SJSA1 (cell line): ENCODE measurements around the gene APOOL. TPM values are rescaled to one million over a fixed set of nuclear protein-coding genes. Genes with fewer than 3 reads are reported as not detected.
"Not testable (repeated sequence)": the region's sequence is repeated elsewhere in the genome, so short reads cannot be mapped to it uniquely, and the experiment has no call there.

Experiments used
- DNase-seq, 2 experiments: peaks; one replicate each; pipeline ENCODE4 v3.0.0-alpha.2; 2015 to 2020; ENCODE audit warnings: low spot score in 2 of 2, low read depth in 1 of 2
- H3K27ac ChIP-seq: fragments of 250-450 bp; sonication (Bioruptor Pico); 2 replicates; pipeline ENCODE4 v1.5.1; 2020; ENCODE audit warnings: mild to moderate bottlenecking, moderate library complexity
- H3K27me3 ChIP-seq: fragments of 250-450 bp; sonication (Bioruptor Pico); replicated peaks from 2 replicates; pipeline ENCODE4 v1.5.1; 2020; ENCODE audit warnings: mild to moderate bottlenecking, moderate library complexity
- H3K36me3 ChIP-seq: fragments of 250-450 bp; sonication (Bioruptor Pico); 2 replicates; pipeline ENCODE4 v1.5.1; 2020; ENCODE audit warnings: mild to moderate bottlenecking
- H3K4me1 ChIP-seq: fragments of 250-450 bp; sonication (Bioruptor Pico); replicated peaks from 2 replicates; pipeline ENCODE4 v1.6.1; 2021; ENCODE audit warnings: mild to moderate bottlenecking
- H3K4me3 ChIP-seq: fragments of 250-450 bp; sonication (Bioruptor Pico); 2 replicates; pipeline ENCODE4 v1.5.1; 2020; ENCODE audit warnings: mild to moderate bottlenecking
- H3K9me3 ChIP-seq: fragments of 250-450 bp; sonication (Bioruptor Pico); replicated peaks from 2 replicates; pipeline ENCODE4 v1.5.1; 2020; ENCODE audit warnings: mild to moderate bottlenecking
- total RNA-seq: library from RNA; depleted of rRNA; stranded (reverse); fragments of >200 nt; shearing (Covaris generic); gene quantifications from 2 replicates; pipeline ENCODE4 v1.2.3, GENCODE V29; 2014; rRNA removed

Gene APOOL
- 13.1 and 16.5 TPM in 2 replicates for total RNA-seq

GRCh38 chrX:85003655-85004244 is at the start of gene APOOL:
APOOL (plus strand) TSS chrX:85003877; CDS start chrX:85003913, 36 bp downstream.
- Histone ChIP-seq H3K36me3 (no peaks in the 10 kb centered on the region), H3K4me1 (no peaks in the 10 kb centered on the region), H3K27ac (no peak within 1 kb of the TSS)

DNA sequence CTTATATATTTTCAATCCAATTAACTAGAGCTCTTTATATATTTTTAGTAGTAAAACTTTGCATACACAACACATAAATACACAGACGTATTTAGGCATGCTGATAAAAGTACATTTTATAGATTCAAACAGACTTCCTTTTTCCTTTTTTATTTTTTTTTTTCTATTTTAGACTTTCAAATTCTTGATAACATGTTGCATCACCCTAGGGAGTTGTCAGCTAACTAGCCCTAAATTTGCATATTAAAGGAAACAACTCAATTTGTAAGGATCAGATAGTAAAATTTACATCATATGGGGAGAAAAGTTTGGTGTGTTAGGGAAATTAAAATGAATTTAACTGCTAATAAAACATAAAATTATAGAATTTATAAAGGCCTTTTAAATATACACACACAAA is 47.4 kb upstream of the APOOL start:
- Histone ChIP-seq H3K9me3 (no peaks in the 10 kb centered on the region), H3K27me3 (no peaks in the 10 kb centered on the region), H3K4me3 (no peak overlapping the region), H3K4me1 (no peaks in the 10 kb centered on the region), H3K27ac (no peak overlapping the region), H3K36me3 (no peaks in the 10 kb centered on the region)
- no peak for DNase-seq

More at GRCh38 chrX:85003655-85004244, at the start of gene APOOL:
- Histone ChIP-seq H3K9me3 (no peaks in the 10 kb centered on the region), H3K4me3 (peak within 1 kb of the TSS; percentile 52), H3K27me3 (no peaks in the 10 kb centered on the region)
- DNase-seq = peak; percentile 71 to 86

- Histone ChIP-seq H3K27ac (no peak overlapping the region), H3K4me1 (no peaks in the 10 kb centered on the region), H3K27me3 (no peaks in the 10 kb centered on the region), H3K4me3 (no peak overlapping the region), H3K36me3 (no peaks in the 10 kb centered on the region), H3K9me3 (no peaks in the 10 kb centered on the region)
- no peak for DNase-seq
Measured at GRCh38 chrX:84974803-84975202, 28.9 kb upstream of the APOOL start.

GRCh38 chrX:84991739-84992138 is 11.9 kb upstream of the APOOL start:
- not testable (repeated sequence) for DNase-seq, H3K27ac ChIP-seq, H3K36me3 ChIP-seq, H3K27me3 ChIP-seq, H3K9me3 ChIP-seq, H3K4me1 ChIP-seq, H3K4me3 ChIP-seq

- Histone ChIP-seq H3K4me1 (no peaks in the 10 kb centered on the region), H3K27ac (no peak overlapping the region), H3K4me3 (no peak overlapping the region), H3K27me3 (no peaks in the 10 kb centered on the region), H3K9me3 (no peaks in the 10 kb centered on the region), H3K36me3 (no peaks in the 10 kb centered on the region)
- DNase-seq = no peak
Measured at GRCh38 chrX:84993150-84993549, 10.5 kb upstream of the APOOL start.

- no peak for DNase-seq
- Histone ChIP-seq H3K4me1 (no peaks in the 10 kb centered on the region), H3K27ac (no peak overlapping the region), H3K9me3 (no peaks in the 10 kb centered on the region), H3K4me3 (no peak overlapping the region), H3K36me3 (no peaks in the 10 kb centered on the region), H3K27me3 (no peaks in the 10 kb centered on the region)
Measured at GRCh38 chrX:85001344-85001743, 2.3 kb upstream of the APOOL start.

- Histone ChIP-seq H3K27ac (no peak overlapping the region), H3K4me3 (peak overlapping the region; percentile 52), H3K9me3 (no peaks in the 10 kb centered on the region), H3K4me1 (no peaks in the 10 kb centered on the region), H3K27me3 (no peaks in the 10 kb centered on the region), H3K36me3 (no peaks in the 10 kb centered on the region)
- peak in 1 of 2 experiments; percentile 2 for DNase-seq
Measured at GRCh38 chrX:85004255-85004654, 578 bp downstream of the APOOL start.

DNA sequence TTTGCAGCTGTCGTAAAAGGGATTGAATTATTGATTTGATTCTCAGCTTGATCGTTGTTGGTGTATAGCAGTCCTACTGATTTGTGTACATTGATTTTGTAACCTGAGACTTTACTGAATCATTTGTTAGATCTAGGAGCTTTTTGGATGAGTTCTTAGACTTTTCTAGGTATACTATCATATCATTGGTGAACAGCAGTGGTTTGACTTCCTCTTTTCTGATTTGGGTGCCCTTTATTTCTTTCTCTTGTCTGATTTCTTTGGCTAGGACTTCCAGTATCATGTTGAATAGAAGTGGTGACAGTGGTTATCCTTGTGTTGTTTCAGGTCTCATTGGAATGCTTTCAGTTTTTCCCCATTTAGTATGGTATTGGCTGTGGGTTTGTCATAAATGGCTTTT is 8.4 kb downstream of the APOOL start:
- H3K4me1 ChIP-seq = no peaks in the 10 kb centered on the region
- no peak overlapping the region for H3K27ac ChIP-seq
- DNase-seq = no peak
- H3K27me3 ChIP-seq = no peaks in the 10 kb centered on the region
- H3K36me3 ChIP-seq = no peaks in the 10 kb centered on the region
- H3K9me3 ChIP-seq = no peaks in the 10 kb centered on the region
- no peak overlapping the region for H3K4me3 ChIP-seq

- not testable (repeated sequence) for H3K4me1 ChIP-seq, H3K27me3 ChIP-seq, H3K27ac ChIP-seq, H3K36me3 ChIP-seq, H3K9me3 ChIP-seq, DNase-seq, H3K4me3 ChIP-seq
Measured at GRCh38 chrX:85015351-85015750, 11.7 kb downstream of the APOOL start.

- H3K4me3 ChIP-seq = no peak overlapping the region
- no peaks in the 10 kb centered on the region for H3K4me1 ChIP-seq
- no peaks in the 10 kb centered on the region for H3K36me3 ChIP-seq
- no peak overlapping the region for H3K27ac ChIP-seq
- H3K27me3 ChIP-seq = no peaks in the 10 kb centered on the region
- DNase-seq = no peak
- H3K9me3 ChIP-seq = no peaks in the 10 kb centered on the region
Measured at GRCh38 chrX:85017721-85018120, 14.0 kb downstream of the APOOL start.

DNA sequence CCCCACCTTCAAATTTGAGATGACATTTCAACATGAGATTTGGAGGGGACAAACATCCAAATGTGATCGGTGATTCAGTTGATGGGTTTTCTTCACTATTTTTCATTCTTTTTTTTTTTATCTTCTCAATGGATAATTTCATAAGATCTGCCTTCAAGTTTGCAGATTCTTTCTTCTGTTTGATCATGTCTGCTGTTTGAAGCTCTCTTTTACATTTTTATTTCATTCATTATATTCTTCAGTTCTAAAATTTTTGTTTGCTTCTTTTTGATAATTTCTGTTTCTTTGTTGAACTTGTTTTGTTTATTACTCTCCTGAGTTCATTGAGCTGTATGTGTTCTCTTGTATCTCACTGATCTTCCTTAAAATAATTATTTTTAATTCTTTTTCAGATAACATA is 14.8 kb downstream of the APOOL start:
- Histone ChIP-seq H3K4me3 (no peak overlapping the region), H3K9me3 (no peaks in the 10 kb centered on the region), H3K27me3 (no peaks in the 10 kb centered on the region), H3K4me1 (no peaks in the 10 kb centered on the region), H3K36me3 (no peaks in the 10 kb centered on the region), H3K27ac (no peak overlapping the region)
- DNase-seq = no peak

- Histone ChIP-seq H3K4me3 (no peak overlapping the region), H3K27ac (no peak overlapping the region), H3K36me3 (no peaks in the 10 kb centered on the region), H3K9me3 (no peaks in the 10 kb centered on the region), H3K4me1 (no peaks in the 10 kb centered on the region), H3K27me3 (no peaks in the 10 kb centered on the region)
- no peak for DNase-seq
Measured at GRCh38 chrX:85020216-85020615, 16.5 kb downstream of the APOOL start.

- no peaks in the 10 kb centered on the region for H3K4me1 ChIP-seq
- no peaks in the 10 kb centered on the region for H3K27me3 ChIP-seq
- DNase-seq = no peak
- H3K27ac ChIP-seq = no peak overlapping the region
- H3K9me3 ChIP-seq = no peaks in the 10 kb centered on the region
- no peak overlapping the region for H3K4me3 ChIP-seq
- H3K36me3 ChIP-seq = no peaks in the 10 kb centered on the region
Measured at GRCh38 chrX:85024044-85024443, 20.4 kb downstream of the APOOL start.

- no peak for DNase-seq
- H3K4me1 ChIP-seq = no peaks in the 10 kb centered on the region
- H3K36me3 ChIP-seq = no peaks in the 10 kb centered on the region
- no peaks in the 10 kb centered on the region for H3K9me3 ChIP-seq
- no peak overlapping the region for H3K4me3 ChIP-seq
- H3K27ac ChIP-seq = no peak overlapping the region
- H3K27me3 ChIP-seq = no peaks in the 10 kb centered on the region
Measured at GRCh38 chrX:85024562-85024961, 20.9 kb downstream of the APOOL start.

DNA sequence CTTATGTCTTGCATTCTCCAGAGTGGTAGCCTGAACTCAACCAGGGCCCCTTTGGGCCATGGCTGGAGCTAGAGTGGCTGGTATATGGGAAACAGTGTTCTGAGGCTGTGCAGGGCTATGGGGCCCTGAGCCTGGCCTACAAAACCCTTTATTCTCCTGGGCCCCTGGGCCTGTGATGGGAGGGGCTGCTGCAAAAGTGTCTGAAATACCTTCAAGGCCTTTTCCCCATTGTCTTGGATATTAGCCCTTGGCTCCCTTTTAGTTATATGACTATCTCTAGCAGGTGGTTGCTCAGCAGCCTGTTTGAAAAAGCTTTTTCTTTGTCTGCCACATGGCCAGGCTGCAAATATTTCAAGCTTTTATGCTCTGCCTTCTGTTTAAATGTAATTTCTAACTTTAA is 22.5 kb downstream of the APOOL start:
- H3K9me3 ChIP-seq = no peaks in the 10 kb centered on the region
- H3K27ac ChIP-seq = no peak overlapping the region
- H3K4me1 ChIP-seq = no peaks in the 10 kb centered on the region
- H3K27me3 ChIP-seq = no peaks in the 10 kb centered on the region
- H3K36me3 ChIP-seq = no peaks in the 10 kb centered on the region
- DNase-seq = no peak
- no peak overlapping the region for H3K4me3 ChIP-seq
